PFSK-1 (cell line): ENCODE results near the gene KLHDC7A.

ENCODE experiments used
- POLR2AphosphoS5 ChIP-seq: IDR thresholded peaks from 2 replicates; pipeline ENCODE4 v1.6.1; 2012; ENCODE audit warnings: low read depth, mild to moderate bottlenecking, control low read depth, low read length, moderate library complexity
- SIN3A ChIP-seq: IDR thresholded peaks from 2 replicates; pipeline ENCODE4 v1.6.1; 2012; ENCODE audit warnings: mild to moderate bottlenecking, low read length, moderate library complexity, borderline replicate concordance; ENCODE audit not compliant: insufficient read depth

DNA sequence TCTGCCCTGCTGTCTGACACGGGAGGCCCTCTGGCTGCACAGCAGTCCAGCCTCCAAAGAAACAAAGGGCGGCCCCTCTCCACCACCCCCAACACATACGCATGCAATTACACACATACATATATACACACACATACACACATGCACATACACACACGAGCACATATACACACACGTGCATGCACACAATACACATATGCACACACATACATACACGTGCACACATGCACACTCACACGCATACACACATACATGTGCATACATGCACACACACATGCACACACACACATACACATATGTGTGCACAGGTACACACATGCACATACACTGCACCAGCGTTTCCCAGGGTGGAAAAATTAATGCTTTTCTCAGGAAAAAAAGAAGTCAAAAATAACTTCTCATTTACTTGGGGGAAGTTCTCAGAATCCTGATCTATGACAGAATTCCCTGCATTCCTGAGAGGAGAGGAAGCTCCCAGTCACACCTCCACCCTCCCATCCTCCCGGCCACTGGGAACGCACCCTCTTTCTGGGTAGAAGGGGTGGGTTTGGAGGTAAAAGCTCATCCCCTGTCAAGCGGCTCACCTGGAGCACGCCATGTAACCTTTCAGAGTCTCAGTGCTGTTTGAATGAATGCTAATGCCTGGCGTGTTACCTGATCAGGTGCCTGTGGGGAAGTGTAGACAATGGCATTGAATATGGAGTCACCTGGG, 33.1 kb upstream of the KLHDC7A start:
- no peak for TF ChIP-seq SIN3A
- no peak for TF ChIP-seq POLR2AphosphoS5
